ENCODE results near the gene CEBPZOS.

The CEBPZOS gene

GRCh38 chr2:37196320-37197195 is at the start of gene CEBPZOS:
TSS of gene CEBPZOS (plus strand) at chr2:37196496. CDS start at chr2:37199705, 3,209 bp downstream.
- in situ Hi-C loops (cut with MboI; ENCODE audit: low pct_unique_long_range_greater_than_20kb, low sequenced_read_pairs): no loop called here
- peak; percentile 87 for DNase-seq

GRCh38 chr2:37148325-37148724 is 48.0 kb upstream of the CEBPZOS start:
- no peak for DNase-seq
- in situ Hi-C loops (cut with MboI; ENCODE audit: low pct_unique_long_range_greater_than_20kb, low sequenced_read_pairs): no loop called here

GRCh38 chr2:37149626-37150322 is 46.5 kb upstream of the CEBPZOS start:
- in situ Hi-C loops (cut with MboI; ENCODE audit: low pct_unique_long_range_greater_than_20kb, low sequenced_read_pairs): no loop called here

GRCh38 chr2:37153224-37153623 is 43.1 kb upstream of the CEBPZOS start:
- DNase-seq: no peak
- in situ Hi-C loops (cut with MboI; ENCODE audit: low pct_unique_long_range_greater_than_20kb, low sequenced_read_pairs): no loop called here

More at GRCh38 chr2:37149626-37150322, 46.5 kb upstream of the CEBPZOS start:
- no peak for DNase-seq

GRCh38 chr2:37154785-37155184 is 41.5 kb upstream of the CEBPZOS start:
- in situ Hi-C loops (cut with MboI; ENCODE audit: low pct_unique_long_range_greater_than_20kb, low sequenced_read_pairs): no loop called here
- DNase-seq: peak; percentile 53

GRCh38 chr2:37156071-37156856 is 40.0 kb upstream of the CEBPZOS start:
- DNase-seq: peak; percentile 43
- in situ Hi-C loops (cut with MboI; ENCODE audit: low pct_unique_long_range_greater_than_20kb, low sequenced_read_pairs): no loop called here

GRCh38 chr2:37156857-37157714 is 39.2 kb upstream of the CEBPZOS start, which contains the start of gene EIF2AK2:
TSS of gene EIF2AK2 (minus strand) at chr2:37156980. CDS start at chr2:37147806, 9,174 bp downstream.
- DNase-seq: peak; percentile 80
- in situ Hi-C loops (cut with MboI; ENCODE audit: low pct_unique_long_range_greater_than_20kb, low sequenced_read_pairs): no loop called here

GRCh38 chr2:37164757-37165156 is 31.5 kb upstream of the CEBPZOS start:
- no peak for DNase-seq
- in situ Hi-C loops (cut with MboI; ENCODE audit: low pct_unique_long_range_greater_than_20kb, low sequenced_read_pairs): no loop called here

- DNase-seq: no peak
- in situ Hi-C loops (cut with MboI; ENCODE audit: low pct_unique_long_range_greater_than_20kb, low sequenced_read_pairs): no loop called here
Observed at GRCh38 chr2:37167636-37168180, 28.6 kb upstream of the CEBPZOS start.

GRCh38 chr2:37168217-37168981 is 27.9 kb upstream of the CEBPZOS start:
- peak; percentile 61 for DNase-seq
- in situ Hi-C loops (cut with MboI; ENCODE audit: low pct_unique_long_range_greater_than_20kb, low sequenced_read_pairs): no loop called here

- no peak for DNase-seq
- in situ Hi-C loops (cut with MboI; ENCODE audit: low pct_unique_long_range_greater_than_20kb, low sequenced_read_pairs): no loop called here
Observed at GRCh38 chr2:37171624-37171950, 24.7 kb upstream of the CEBPZOS start.

- DNase-seq: no peak
- in situ Hi-C loops (cut with MboI; ENCODE audit: low pct_unique_long_range_greater_than_20kb, low sequenced_read_pairs): no loop called here
Observed at GRCh38 chr2:37173741-37174140, 22.6 kb upstream of the CEBPZOS start.

- in situ Hi-C loops (cut with MboI; ENCODE audit: low pct_unique_long_range_greater_than_20kb, low sequenced_read_pairs): no loop called here
- DNase-seq: no peak
Observed at GRCh38 chr2:37180006-37180639, 16.2 kb upstream of the CEBPZOS start.

- DNase-seq: no peak
- in situ Hi-C loops (cut with MboI; ENCODE audit: low pct_unique_long_range_greater_than_20kb, low sequenced_read_pairs): no loop called here
Observed at GRCh38 chr2:37180640-37181039, 15.7 kb upstream of the CEBPZOS start.

- in situ Hi-C loops (cut with MboI; ENCODE audit: low pct_unique_long_range_greater_than_20kb, low sequenced_read_pairs): no loop called here
- no peak for DNase-seq
Observed at GRCh38 chr2:37181726-37182684, 14.3 kb upstream of the CEBPZOS start.

GRCh38 chr2:37188570-37188969 is 7.7 kb upstream of the CEBPZOS start, which contains the start of gene SULT6B1:
TSS of gene SULT6B1 (minus strand) at chr2:37188670. CDS start at chr2:37188640, 30 bp downstream.
- no peak for DNase-seq
- in situ Hi-C loops (cut with MboI; ENCODE audit: low pct_unique_long_range_greater_than_20kb, low sequenced_read_pairs): no loop called here

Measured in KBM-7 (cell line).